ENCODE data around the gene PPP3CB.

GRCh38 chr10:73446926-73447325, 48.9 kb downstream of the PPP3CB start:
- TF ChIP-seq LEF1 (IDR thresholded peaks at IDR 0.05; ENCODE audit: borderline replicate concordance) (no peak), CTBP1 (IDR thresholded peaks at IDR 0.05; ENCODE audit: borderline replicate concordance) (no peak), SUZ12 (IDR thresholded peaks at IDR 0.05) (no peak), HDGF (IDR thresholded peaks at IDR 0.05; ENCODE audit: borderline replicate concordance) (no peak), SP1 (IDR thresholded peaks at IDR 0.05) (no peak), ARNT (IDR thresholded peaks at IDR 0.05) (no peak), FOXM1 (IDR thresholded peaks at IDR 0.05; ENCODE audit: borderline replicate concordance) (no peak), FOXA1 (IDR thresholded peaks at IDR 0.05) (no peak), FOXK2 (IDR thresholded peaks at IDR 0.05) (no peak)

All from HEK293T (cell line).